GM12878 (cell line): Measurements from ENCODE around the gene GRN. TPM values are rescaled to one million over a fixed set of nuclear protein-coding genes. Genes with fewer than 3 reads are reported as not detected.
A peak's percentile ranks its signal among the peaks of the same experiment; 100 is the strongest.

ENCODE experiments used
- ATF2 ChIP-seq: IDR thresholded peaks from 2 replicates; pipeline ENCODE4 v1.6.1; 2012; ENCODE audit warnings: low read length, inconsistent platforms
- ATF7 ChIP-seq: fragments of 450-650 bp; IDR thresholded peaks from 2 replicates; pipeline ENCODE4 v1.6.1; 2016; ENCODE audit warnings: low read depth, mild to moderate bottlenecking
- BHLHE40 ChIP-seq, 2 experiments: fragments of 450-650 bp in 1 of 2; IDR thresholded peaks; 2 replicates each; pipeline ENCODE4 v1.6.1; 2011 to 2017; ENCODE audit warnings: low read depth in 2 of 2, borderline replicate concordance in 1 of 2, improper control_type of control experiment in 1 of 2, low read length in 1 of 2, mild to moderate bottlenecking in 1 of 2
- CEBPZ ChIP-seq: fragments of 150-350 bp; IDR thresholded peaks from 2 replicates; pipeline ENCODE4 v1.6.1; 2016; ENCODE audit warnings: low read depth, low read length
- CHD4 ChIP-seq: fragments of 200-600 bp; sonication (generic); IDR thresholded peaks from 2 replicates; pipeline ENCODE4 v1.6.1; 2016; ENCODE audit warnings: mild to moderate bottlenecking
- CREM ChIP-seq: IDR thresholded peaks from 2 replicates; pipeline ENCODE4 v1.6.1; 2014; ENCODE audit warnings: antibody characterized with exemption, low read depth
- E2F8 ChIP-seq: fragments of 450-650 bp; IDR thresholded peaks from 2 replicates; pipeline ENCODE4 v1.6.1; 2018; ENCODE audit warnings: mild to moderate bottlenecking, low read depth, moderate library complexity; ENCODE audit not compliant: partially characterized antibody
- FOXK2 ChIP-seq: fragments of 450-650 bp; IDR thresholded peaks from 2 replicates; pipeline ENCODE4 v1.6.1; 2017; ENCODE audit warnings: mild to moderate bottlenecking, moderate library complexity
- HDAC2 ChIP-seq: fragments of 200-600 bp; sonication (generic); IDR thresholded peaks from 2 replicates; pipeline ENCODE4 v1.6.1; 2017
- HDAC6 ChIP-seq: fragments of 200-600 bp; sonication (generic); IDR thresholded peaks from one replicate; pipeline ENCODE4 v1.8.0; 2017; ENCODE audit warnings: antibody characterized with exemption; ENCODE audit not compliant: unreplicated experiment
- IRF4 ChIP-seq: IDR thresholded peaks from 2 replicates; pipeline ENCODE4 v1.6.1; 2011; ENCODE audit warnings: low read depth, low read length
- JUNB ChIP-seq: IDR thresholded peaks from 2 replicates; pipeline ENCODE4 v1.6.1; 2016; ENCODE audit warnings: antibody characterized with exemption, mild to moderate bottlenecking
- MTA3 ChIP-seq: IDR thresholded peaks from 2 replicates; pipeline ENCODE4 v1.6.1; 2012; ENCODE audit warnings: low read length, inconsistent platforms, borderline replicate concordance
- PKNOX1 ChIP-seq: fragments of 450-650 bp; IDR thresholded peaks from 2 replicates; pipeline ENCODE4 v1.6.1; 2016; ENCODE audit warnings: mild to moderate bottlenecking
- PML ChIP-seq: IDR thresholded peaks from 2 replicates; pipeline ENCODE4 v1.6.1; 2012; ENCODE audit warnings: low read length, inconsistent platforms
- POLR2A ChIP-seq: IDR thresholded peaks from 2 replicates; pipeline ENCODE4 v1.6.1; 2011; ENCODE audit warnings: low read depth, mild to moderate bottlenecking, low read length
- POLR2AphosphoS2 ChIP-seq: IDR thresholded peaks from 2 replicates; pipeline ENCODE4 v1.6.1; 2011; ENCODE audit warnings: low read depth, mild to moderate bottlenecking, low read length, improper control_type of control experiment, moderate library complexity
- POLR2AphosphoS5 ChIP-seq: IDR thresholded peaks from 2 replicates; pipeline ENCODE4 v1.6.1; 2011; ENCODE audit warnings: mild to moderate bottlenecking, low read length, inconsistent platforms
- RAD51 ChIP-seq: fragments of 450-650 bp; IDR thresholded peaks from 2 replicates; pipeline ENCODE4 v1.6.1; 2016; ENCODE audit warnings: moderate library complexity, mild to moderate bottlenecking, inconsistent platforms
- RBBP5 ChIP-seq: fragments of 200-600 bp; sonication (generic); conservative IDR thresholded peaks from 2 replicates; pipeline ENCODE4 v1.6.1; 2016
- SMAD5 ChIP-seq: IDR thresholded peaks from 2 replicates; pipeline ENCODE4 v1.6.1; 2016; ENCODE audit warnings: antibody characterized with exemption, low read depth
- SPI1 ChIP-seq: IDR thresholded peaks from 2 replicates; pipeline ENCODE4 v1.6.1; 2011; ENCODE audit warnings: low read depth, mild to moderate bottlenecking, low read length, moderate library complexity, borderline replicate concordance; ENCODE audit not compliant: insufficient read depth
- SRF ChIP-seq, 2 experiments: IDR thresholded peaks; 2 replicates each; pipeline ENCODE4 v1.6.1; 2011; ENCODE audit warnings: low read depth in 2 of 2, low read length in 2 of 2, mild to moderate bottlenecking in 1 of 2, moderate library complexity in 1 of 2
- TBL1XR1 ChIP-seq: IDR thresholded peaks from 2 replicates; pipeline ENCODE4 v1.6.1; 2012; ENCODE audit warnings: low read depth, low read length, improper control_type of control experiment
- ZBED1 ChIP-seq: IDR thresholded peaks from 2 replicates; pipeline ENCODE4 v1.6.1; 2016; ENCODE audit warnings: borderline replicate concordance
- ZNF274 ChIP-seq: IDR thresholded peaks from one replicate; pipeline ENCODE4 v1.8.0; 2011; ENCODE audit not compliant: insufficient read length, insufficient read depth
- polyA plus RNA-seq, 11 experiments: library from polyadenylated mRNA; depleted of rRNA in 4 of 11; unstranded in 6 of 11; stranded (reverse) in 5 of 11; fragments of >200 nt; fragmentation: Nextera tagmentation in 4 of 11; fragmentation: Illumina TruSeq in 1 of 11; extraction: Ambion mirVana in 4 of 11; extraction: Trizol in 1 of 11; gene quantifications; 1 replicate in 1 of 11; 2 replicates in 10 of 11; pipeline versions ENCODE4 v1.2.1 to v1.2.3, GENCODE V29; 2011 to 2016; ENCODE audit warnings: inconsistent platforms in 2 of 11, missing spikeins in 2 of 11, low read depth in 1 of 11
- total RNA-seq, 4 experiments: library from RNA; depleted of rRNA in 3 of 4; stranded (reverse); fragments of >200 nt in 3 of 4; fragmentation: Illumina TruSeq in 1 of 4; extraction: Trizol in 1 of 4; gene quantifications; 2 replicates each; pipeline versions ENCODE4 v1.2.1 to v1.2.3, GENCODE V29; 2013 to 2021

Gene GRN
- total and polyA plus RNA-seq, 10 of the 15 experiments (the other 5 are each of a cell fraction or from before 2014, with no cell fraction given) = 22.3 to 389 (median 139) TPM

- TF ChIP-seq CEBPZ (no peak), TBL1XR1 (no peak), RBBP5 (no peak), SPI1 (no peak), JUNB (no peak), CREM (peak; percentile 25; the same call in 1 of the 2 replicates), RAD51 (no peak), POLR2A (no peak), PKNOX1 (peak; percentile 85), ATF2 (no peak), POLR2AphosphoS2 (no peak), FOXK2 (no peak), E2F8 (no peak), HDAC6 (no peak), SMAD5 (no peak), ATF7 (peak; percentile 23; the same call in 1 of the 2 replicates), CHD4 (no peak), PML (no peak), ZNF274 (no peak), ZBED1 (no peak), SRF (IDR thresholded peaks at IDR 0.05; ENCODE audit: low read depth in 2 of 2, low read length in 2 of 2) (no peak), BHLHE40 (IDR thresholded peaks at IDR 0.05; ENCODE audit: borderline replicate concordance in 1 of 2, low read depth in 2 of 2, low read length in 1 of 2) (peak; percentile 66 to 73; a peak in 2 of 4 replicates), MTA3 (no peak), POLR2AphosphoS5 (no peak), IRF4 (no peak), HDAC2 (no peak)
These were observed 13.8 kb upstream of the GRN start (continued) for GRCh38 chr17:44331249-44331760.
